Measurements from ENCODE around the gene ETV5. TPM values are rescaled to one million over a fixed set of nuclear protein-coding genes. Genes with fewer than 3 reads are reported as not detected.

ETV5 gene
- polyA plus RNA-seq, 3 donors = 0.07 to 1.2 (median 0.88) TPM

DNA sequence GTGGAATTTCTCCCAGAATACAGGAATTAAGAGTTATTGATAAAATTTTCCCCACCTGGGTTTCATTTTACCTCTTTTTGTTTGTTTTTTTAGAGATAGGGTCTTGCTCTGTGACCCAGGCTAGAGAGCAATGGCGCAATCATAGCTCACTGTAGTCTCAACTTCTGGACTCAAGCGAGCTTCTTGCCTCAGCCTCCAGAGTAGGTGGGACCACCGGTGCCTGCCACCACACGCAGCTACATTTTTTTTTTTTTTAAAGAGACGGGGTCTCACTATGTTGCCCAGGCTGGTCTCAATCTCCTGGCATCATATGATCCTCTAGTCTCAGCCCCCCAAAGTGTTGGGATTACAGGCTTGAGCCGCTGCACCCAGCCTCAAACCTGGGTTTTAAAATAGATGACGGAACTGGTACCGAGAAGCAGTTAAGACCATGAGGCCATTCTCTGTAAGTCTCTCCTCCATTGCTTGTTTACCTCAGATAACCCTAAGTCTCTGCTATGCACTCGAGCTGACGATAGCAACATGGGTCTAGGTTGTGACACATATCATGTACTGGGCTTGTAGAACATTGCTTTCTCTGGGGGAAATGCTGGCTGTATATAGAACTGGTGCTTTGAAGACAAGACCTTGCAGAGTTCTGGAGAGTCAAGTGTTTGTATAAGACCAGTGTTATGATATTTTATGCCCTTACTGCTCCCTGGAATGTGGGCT, 16.4 kb downstream of the ETV5 start:
- Histone ChIP-seq H3K4me2 (replicated peaks; ENCODE audit: extremely low read depth, low read length, poor library complexity, severe bottlenecking) (no peak overlapping the region), H3K9ac (ENCODE audit: insufficient read depth, low read length, poor library complexity, severe bottlenecking) (no peak overlapping the region), H3K27me3 (ENCODE audit: control insufficient read depth in 2 of 2, insufficient read depth in 2 of 2, low read length in 2 of 2) (peaks cover 0 to 5% of the 10 kb centered on the region in 2 donors), H2AFZ (ENCODE audit: insufficient read depth, low read depth, low read length, poor library complexity, severe bottlenecking) (no peak overlapping the region), H3K4me1 (ENCODE audit: control insufficient read depth in 1 of 2, insufficient read depth in 2 of 2, low read length in 2 of 2) (peaks cover 45 to 48% of the 10 kb centered on the region in 2 donors), H3K9me3 (replicated peaks in 1 of 2; ENCODE audit: control insufficient read depth in 1 of 2, insufficient read depth in 1 of 2, low read length in 2 of 2) (no peaks in the 10 kb centered on the region), H3K27ac (ENCODE audit: low read depth in 1 of 2, low read length in 2 of 2) (no peak overlapping the region), H3K79me2 (ENCODE audit: insufficient read depth, low read length) (no peaks in the 10 kb centered on the region), H3K4me3 (replicated peaks in 1 of 3; ENCODE audit: low read depth in 2 of 3, low read length in 3 of 3) (no peak overlapping the region), H4K20me1 (ENCODE audit: insufficient read depth, low read length) (no peaks in the 10 kb centered on the region), H3K36me3 (replicated peaks in 1 of 2; ENCODE audit: control insufficient read depth in 1 of 2, insufficient read depth in 2 of 2, low read length in 2 of 2) (no peaks in the 10 kb centered on the region)
- Mint-ChIP-seq H3K4me3 (no peak overlapping the region), H3K27ac (no peak overlapping the region), H3K36me3 (peaks cover 0 to 1% of the 10 kb centered on the region in 2 donors), H3K27me3 (ENCODE audit: low read depth in 3 of 3) (peaks cover 9 to 15% (median 13%) of the 10 kb centered on the region in 3 donors), H3K4me1 (peaks cover 44% of the 10 kb centered on the region), H3K9me3 (no peaks in the 10 kb centered on the region)
- TF ChIP-seq, protein P1, sequence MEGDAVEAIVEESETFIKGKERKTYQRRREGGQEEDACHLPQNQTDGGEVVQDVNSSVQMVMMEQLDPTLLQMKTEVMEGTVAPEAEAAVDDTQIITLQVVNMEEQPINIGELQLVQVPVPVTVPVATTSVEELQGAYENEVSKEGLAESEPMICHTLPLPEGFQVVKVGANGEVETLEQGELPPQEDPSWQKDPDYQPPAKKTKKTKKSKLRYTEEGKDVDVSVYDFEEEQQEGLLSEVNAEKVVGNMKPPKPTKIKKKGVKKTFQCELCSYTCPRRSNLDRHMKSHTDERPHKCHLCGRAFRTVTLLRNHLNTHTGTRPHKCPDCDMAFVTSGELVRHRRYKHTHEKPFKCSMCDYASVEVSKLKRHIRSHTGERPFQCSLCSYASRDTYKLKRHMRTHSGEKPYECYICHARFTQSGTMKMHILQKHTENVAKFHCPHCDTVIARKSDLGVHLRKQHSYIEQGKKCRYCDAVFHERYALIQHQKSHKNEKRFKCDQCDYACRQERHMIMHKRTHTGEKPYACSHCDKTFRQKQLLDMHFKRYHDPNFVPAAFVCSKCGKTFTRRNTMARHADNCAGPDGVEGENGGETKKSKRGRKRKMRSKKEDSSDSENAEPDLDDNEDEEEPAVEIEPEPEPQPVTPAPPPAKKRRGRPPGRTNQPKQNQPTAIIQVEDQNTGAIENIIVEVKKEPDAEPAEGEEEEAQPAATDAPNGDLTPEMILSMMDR (IDR thresholded peaks at IDR 0.05) = no peak
- 93% methylated on average over 7 of the region's 10 CpGs for WGBS (ENCODE audit: insufficient coverage)
- no peak for DNase-seq
- intact Hi-C loops (cut with micrococcal nuclease) = no loop called here

DNA sequence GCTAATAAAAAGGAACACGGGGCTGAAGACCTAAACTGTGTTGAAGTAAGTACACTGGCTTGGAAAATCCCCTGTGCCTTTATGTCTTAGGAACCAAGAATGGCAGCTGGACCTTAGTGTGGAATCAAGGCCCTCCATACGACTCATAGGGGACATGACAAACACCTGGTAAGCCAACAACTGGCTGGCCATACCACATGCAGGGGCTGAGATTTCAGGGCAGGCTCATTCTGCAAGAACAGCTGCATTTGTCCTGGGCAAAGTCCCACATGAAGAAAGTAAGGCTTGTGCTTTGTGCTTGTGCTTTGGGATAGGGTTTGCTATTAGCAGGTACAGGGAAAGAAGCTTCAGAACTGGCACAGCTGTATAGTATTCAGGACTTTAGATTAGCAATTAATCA, 18.0 kb downstream of the ETV5 start:
- Histone ChIP-seq H3K4me3 (replicated peaks in 1 of 3; ENCODE audit: low read depth in 2 of 3, low read length in 3 of 3) (no peak overlapping the region), H3K9me3 (replicated peaks in 1 of 2; ENCODE audit: control insufficient read depth in 1 of 2, insufficient read depth in 1 of 2, low read length in 2 of 2) (no peaks in the 10 kb centered on the region), H2AFZ (ENCODE audit: insufficient read depth, low read depth, low read length, poor library complexity, severe bottlenecking) (no peak overlapping the region), H4K20me1 (ENCODE audit: insufficient read depth, low read length) (no peaks in the 10 kb centered on the region), H3K79me2 (ENCODE audit: insufficient read depth, low read length) (no peaks in the 10 kb centered on the region), H3K27me3 (ENCODE audit: control insufficient read depth in 2 of 2, insufficient read depth in 2 of 2, low read length in 2 of 2) (no peaks in the 10 kb centered on the region), H3K36me3 (replicated peaks in 1 of 2; ENCODE audit: control insufficient read depth in 1 of 2, insufficient read depth in 2 of 2, low read length in 2 of 2) (no peaks in the 10 kb centered on the region), H3K9ac (ENCODE audit: insufficient read depth, low read length, poor library complexity, severe bottlenecking) (no peak overlapping the region), H3K4me1 (ENCODE audit: control insufficient read depth in 1 of 2, insufficient read depth in 2 of 2, low read length in 2 of 2) (peaks cover 31% of the 10 kb centered on the region in 2 donors), H3K4me2 (replicated peaks; ENCODE audit: extremely low read depth, low read length, poor library complexity, severe bottlenecking) (no peak overlapping the region), H3K27ac (ENCODE audit: low read depth in 1 of 2, low read length in 2 of 2) (no peak overlapping the region)
- H3K4me1 Mint-ChIP-seq = peaks cover 31% of the 10 kb centered on the region
- TF ChIP-seq, protein P1 (IDR thresholded peaks at IDR 0.05) = no peak
- intact Hi-C loops (cut with micrococcal nuclease) = no loop called here
- no peaks in the 10 kb centered on the region for H3K36me3 Mint-ChIP-seq
- H3K27me3 Mint-ChIP-seq (ENCODE audit: low read depth in 3 of 3) = peaks cover 0 to 7% (median 3%) of the 10 kb centered on the region in 3 donors
- no peak overlapping the region for H3K27ac Mint-ChIP-seq
- H3K4me3 Mint-ChIP-seq = no peak overlapping the region
- 100% methylated on average over 1 of the region's 2 CpGs for WGBS (ENCODE audit: insufficient coverage)
- H3K9me3 Mint-ChIP-seq = peaks cover 0 to 2% (median 0%) of the 10 kb centered on the region in 7 donors
- no peak for DNase-seq

Measured in CD14-positive monocyte (primary cell).